Measurements from ENCODE around the gene DNAJB12. TPM values are rescaled to one million over a fixed set of nuclear protein-coding genes. Genes with fewer than 3 reads are reported as not detected.

Gene DNAJB12
- total RNA-seq, 1 experiment from 2014 or later = 68.1 TPM

- CTCF ChIA-PET = interaction anchor here (1.0 kb wide), 1 partner anchor 10 kb away, joined by 3 read pairs; no protein-coding TSS in a partner anchor
- Mint-ChIP-seq H3K9me3 (ENCODE audit: unreplicated experiment) (no peaks in the 10 kb centered on the region), H3K4me3 (ENCODE audit: unreplicated experiment) (peak overlapping the region; percentile 80), H3K4me1 (ENCODE audit: insufficient read depth, unreplicated experiment) (peaks cover 39% of the 10 kb centered on the region), H3K27ac (ENCODE audit: low read depth, unreplicated experiment) (peak overlapping the region; percentile 86), H3K36me3 (ENCODE audit: insufficient read depth, unreplicated experiment) (peaks cover 12% of the 10 kb centered on the region), H3K27me3 (ENCODE audit: insufficient read depth, unreplicated experiment) (no peaks in the 10 kb centered on the region)
- no peak for TF ChIP-seq CTCF (IDR thresholded peaks at IDR 0.05; ENCODE audit: unreplicated experiment)
- no TSS peak for BruUV-seq (replicated peaks)
- peak; percentile 15 for DNase-seq (ENCODE audit: unreplicated experiment)
- intact Hi-C loops (cut with micrococcal nuclease) = no loop called here
- POLR2A ChIA-PET = interaction anchor here (0.6 to 2.8 kb wide), 20 partner anchors 10 to 756 kb away, joined by 3 to 20 read pairs (median 4); partner anchors contain the start of genes ANAPC16, DDIT4 and NUDT13
Measured at GRCh38 chr10:72353965-72354355, 759 bp downstream of the DNAJB12 start.

- POLR2A ChIA-PET = interaction anchor here (0.5 to 2.8 kb wide), 22 partner anchors 9 to 757 kb away, joined by 3 to 20 read pairs (median 4); partner anchors contain the start of genes ANAPC16, DDIT4 and NUDT13
- Mint-ChIP-seq H3K36me3 (ENCODE audit: insufficient read depth, unreplicated experiment) (peaks cover 17% of the 10 kb centered on the region), H3K4me1 (ENCODE audit: insufficient read depth, unreplicated experiment) (peaks cover 39% of the 10 kb centered on the region), H3K27me3 (ENCODE audit: insufficient read depth, unreplicated experiment) (no peaks in the 10 kb centered on the region), H3K4me3 (ENCODE audit: unreplicated experiment) (peak overlapping the region; percentile 80), H3K9me3 (ENCODE audit: unreplicated experiment) (no peaks in the 10 kb centered on the region), H3K27ac (ENCODE audit: low read depth, unreplicated experiment) (peak overlapping the region; percentile 86)
- peak; percentile 25 for DNase-seq (ENCODE audit: unreplicated experiment)
- no TSS peak for BruUV-seq (replicated peaks)
- CTCF ChIA-PET = interaction anchor here (0.6 to 1.1 kb wide), 3 partner anchors 8 to 25 kb away, joined by 3 read pairs; no protein-coding TSS in a partner anchor
- TF ChIP-seq CTCF (IDR thresholded peaks at IDR 0.05; ENCODE audit: unreplicated experiment) = no peak
- intact Hi-C loops (cut with micrococcal nuclease) = no loop called here
Measured at GRCh38 chr10:72353028-72353964, 1.4 kb downstream of the DNAJB12 start.

- H3K36me3 Mint-ChIP-seq (ENCODE audit: insufficient read depth, unreplicated experiment) = peaks cover 29% of the 10 kb centered on the region
- no peaks in the 10 kb centered on the region for H3K9me3 Mint-ChIP-seq (ENCODE audit: unreplicated experiment)
- POLR2A ChIA-PET = no interaction called here
- H3K4me3 Mint-ChIP-seq (ENCODE audit: unreplicated experiment) = no peak overlapping the region
- H3K27ac Mint-ChIP-seq (ENCODE audit: low read depth, unreplicated experiment) = no peak overlapping the region
- no peak for TF ChIP-seq CTCF (IDR thresholded peaks at IDR 0.05; ENCODE audit: unreplicated experiment)
- no TSS peak for BruUV-seq (replicated peaks)
- peaks cover 39% of the 10 kb centered on the region for H3K4me1 Mint-ChIP-seq (ENCODE audit: insufficient read depth, unreplicated experiment)
- intact Hi-C loops (cut with micrococcal nuclease) = no loop called here
- H3K27me3 Mint-ChIP-seq (ENCODE audit: insufficient read depth, unreplicated experiment) = no peaks in the 10 kb centered on the region
- CTCF ChIA-PET = interaction anchor here (0.5 to 2.0 kb wide), 5 partner anchors 12 to 744 kb away, joined by 3 to 6 read pairs (median 4); partner anchors contain the start of genes ANAPC16 and ASCC1
- no peak for DNase-seq (ENCODE audit: unreplicated experiment)
Measured at GRCh38 chr10:72351479-72351878, 3.2 kb downstream of the DNAJB12 start.

GRCh38 chr10:72349438-72349837 lies 5.3 kb downstream of the DNAJB12 start:
- no peak for TF ChIP-seq CTCF (IDR thresholded peaks at IDR 0.05; ENCODE audit: unreplicated experiment)
- Mint-ChIP-seq H3K27ac (ENCODE audit: low read depth, unreplicated experiment) (no peak overlapping the region), H3K4me1 (ENCODE audit: insufficient read depth, unreplicated experiment) (peaks cover 27% of the 10 kb centered on the region), H3K36me3 (ENCODE audit: insufficient read depth, unreplicated experiment) (peaks cover 29% of the 10 kb centered on the region), H3K4me3 (ENCODE audit: unreplicated experiment) (no peak overlapping the region), H3K9me3 (ENCODE audit: unreplicated experiment) (no peaks in the 10 kb centered on the region), H3K27me3 (ENCODE audit: insufficient read depth, unreplicated experiment) (no peaks in the 10 kb centered on the region)
- DNase-seq (ENCODE audit: unreplicated experiment) = no peak
- BruUV-seq (replicated peaks) = no TSS peak
- intact Hi-C loops (cut with micrococcal nuclease) = no loop called here
- ChIA-PET POLR2A (interaction anchor here (1.0 to 1.7 kb wide), 2 partner anchors 14 to 30 kb away, joined by 3 to 5 read pairs; no protein-coding TSS in a partner anchor), CTCF (interaction anchor here (0.6 to 2.9 kb wide), 7 partner anchors 8 to 126 kb away, joined by 3 to 16 read pairs (median 6); no protein-coding TSS in a partner anchor)

Measured in MCF 10A (cell line).